CD1c-positive myeloid dendritic cell (primary cell): ENCODE results near the gene TCAIM.
"Not testable (repeated sequence)": the region's sequence is repeated elsewhere in the genome, so short reads cannot be mapped to it uniquely, and the experiment has no call there.

Experiments
- DNase-seq: peaks from one replicate; pipeline ENCODE4 v3.0.0-alpha.2; 2016; ENCODE audit errors: extremely low spot score

Gene TCAIM

GRCh38 chr3:44343421-44343820 lies 4.9 kb downstream of the TCAIM start:
- no peak for DNase-seq

DNA sequence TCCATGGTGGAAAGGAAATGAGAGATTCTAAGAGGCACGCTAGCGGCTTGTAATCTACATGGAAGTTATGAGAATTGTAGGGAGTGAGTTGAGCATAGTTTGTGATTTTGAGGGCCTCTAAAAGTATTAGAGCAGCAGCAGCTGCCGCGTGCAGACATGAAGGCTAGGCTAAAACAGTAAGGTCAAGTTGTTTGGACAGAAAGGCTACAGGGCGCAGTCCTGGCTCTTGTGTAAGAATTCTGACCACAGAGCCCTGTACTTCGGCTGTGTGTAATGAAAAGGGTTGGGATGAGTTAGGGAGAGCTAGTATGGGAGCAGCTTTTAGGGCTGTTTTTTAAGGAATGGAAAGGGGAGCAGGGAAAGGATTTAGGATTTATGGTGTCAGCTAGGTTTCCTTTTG lies 8.0 kb downstream of the TCAIM start:
- DNase-seq = not testable (repeated sequence)

GRCh38 chr3:44348993-44349392 lies 10.4 kb downstream of the TCAIM start:
- DNase-seq = no peak

DNA sequence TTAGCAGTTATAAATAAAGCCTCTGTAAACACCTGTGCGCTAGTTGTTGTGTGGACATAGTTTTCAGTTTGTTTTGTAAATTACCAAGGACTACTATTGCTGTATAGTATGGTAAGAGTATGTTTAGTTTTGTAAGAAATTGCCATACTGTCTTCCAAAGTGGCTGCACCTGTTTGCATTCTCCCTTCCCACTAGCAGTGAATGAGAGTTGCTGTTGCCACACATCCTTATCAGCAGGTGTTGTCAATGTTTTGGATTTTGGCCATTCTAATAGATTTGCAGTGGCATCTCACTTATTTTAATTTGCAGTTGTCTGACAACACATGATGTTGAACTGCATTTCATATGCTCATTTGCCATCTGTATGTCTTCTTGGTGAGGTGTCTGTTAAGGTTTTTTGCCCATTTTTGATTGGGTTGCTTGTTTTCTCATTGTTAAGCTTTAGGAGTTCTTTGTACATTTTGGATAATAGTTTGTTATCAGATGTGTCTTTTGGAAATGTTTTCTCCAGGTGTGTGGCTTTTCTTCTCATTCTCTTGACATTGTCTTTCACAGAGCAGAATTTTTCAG lies 14.9 kb downstream of the TCAIM start:
- no peak for DNase-seq

- DNase-seq = peak; percentile 29
Measured at GRCh38 chr3:44355362-44356033, 16.9 kb downstream of the TCAIM start.

DNA sequence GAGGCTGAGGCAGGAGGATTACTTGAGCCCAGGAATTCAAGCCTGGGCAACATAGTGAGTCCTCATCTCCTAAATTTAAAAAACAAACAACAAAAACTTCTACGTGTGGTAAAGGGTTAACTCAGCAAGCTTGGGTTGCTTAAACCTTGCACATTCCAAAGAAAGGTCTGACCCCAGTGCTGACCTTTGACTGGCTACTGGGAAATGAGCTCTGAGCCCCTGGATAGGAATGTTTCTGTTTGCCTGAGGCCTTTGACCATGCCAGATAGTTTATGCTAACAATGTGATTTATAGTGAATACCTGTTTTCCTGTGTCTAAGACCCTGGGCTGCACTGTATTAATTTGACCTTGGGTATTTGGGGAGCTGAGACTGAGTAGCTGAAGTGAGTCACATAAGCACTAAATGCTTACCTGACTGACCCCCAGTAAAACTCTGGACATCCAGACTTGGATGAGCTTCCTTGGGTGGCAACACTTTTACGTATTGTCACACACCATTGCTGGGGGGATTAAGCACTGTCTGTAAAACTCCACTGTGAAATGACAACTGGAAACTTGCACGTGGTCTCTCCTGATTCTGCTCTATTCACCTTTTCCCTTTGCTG lies 20.7 kb downstream of the TCAIM start:
- DNase-seq = no peak

DNA sequence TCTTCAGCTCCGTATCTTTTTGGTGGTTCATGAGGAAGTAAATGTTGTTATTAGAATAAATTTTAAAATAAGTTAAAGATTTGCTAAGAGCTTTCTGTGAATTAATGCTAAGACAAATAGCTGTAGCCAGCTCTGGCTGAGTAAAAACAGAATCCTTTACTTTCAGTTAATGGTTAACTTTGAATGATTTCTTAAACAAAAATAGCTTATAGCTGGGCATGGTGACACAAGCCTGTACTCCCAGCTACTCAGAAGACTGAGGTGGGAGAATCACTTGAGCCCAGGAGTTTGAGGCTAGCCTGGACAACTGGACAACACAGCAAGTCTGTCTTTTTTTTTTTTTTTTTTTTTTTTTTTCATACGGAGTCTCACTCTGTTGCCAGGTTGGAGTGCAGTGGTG lies 25.0 kb downstream of the TCAIM start:
- no peak for DNase-seq

DNA sequence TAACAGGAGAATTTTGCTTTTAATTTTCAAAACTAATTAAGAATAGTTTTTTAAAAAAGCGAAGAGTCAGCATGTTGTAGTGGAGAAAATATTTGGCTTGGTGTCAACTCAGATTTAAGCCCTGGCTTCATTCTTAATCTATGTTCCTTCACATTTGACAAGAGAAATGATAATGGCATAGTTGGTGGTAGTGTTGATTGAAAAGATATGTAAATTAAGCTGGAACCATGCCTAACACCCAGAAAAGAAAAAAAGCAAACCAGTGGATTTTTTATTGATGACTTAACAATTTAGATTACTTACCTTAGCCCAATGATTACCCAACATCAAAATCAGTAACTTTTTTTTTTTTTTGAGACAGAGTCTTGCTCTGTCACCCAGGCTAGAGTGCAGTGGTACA lies 27.4 kb downstream of the TCAIM start:
- no peak for DNase-seq

DNA sequence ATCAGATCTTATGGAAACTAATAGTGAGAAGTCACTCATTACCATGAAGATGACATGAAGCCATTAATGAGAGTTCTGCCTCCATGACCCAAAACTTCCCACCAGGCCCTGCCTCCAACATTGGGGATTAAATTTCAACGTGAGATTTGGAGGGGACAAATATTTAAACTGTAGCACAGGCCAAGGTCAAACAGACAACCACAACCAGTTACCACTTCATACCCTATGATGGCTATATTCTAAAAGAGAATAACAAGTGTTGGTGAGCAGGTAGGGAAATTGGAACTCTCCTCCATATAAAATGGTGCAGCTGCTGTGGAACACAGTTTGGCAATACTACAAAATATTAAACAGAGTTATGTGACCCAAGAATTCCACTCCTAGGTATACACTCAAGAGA lies 36.9 kb downstream of the TCAIM start:
- DNase-seq = no peak

DNA sequence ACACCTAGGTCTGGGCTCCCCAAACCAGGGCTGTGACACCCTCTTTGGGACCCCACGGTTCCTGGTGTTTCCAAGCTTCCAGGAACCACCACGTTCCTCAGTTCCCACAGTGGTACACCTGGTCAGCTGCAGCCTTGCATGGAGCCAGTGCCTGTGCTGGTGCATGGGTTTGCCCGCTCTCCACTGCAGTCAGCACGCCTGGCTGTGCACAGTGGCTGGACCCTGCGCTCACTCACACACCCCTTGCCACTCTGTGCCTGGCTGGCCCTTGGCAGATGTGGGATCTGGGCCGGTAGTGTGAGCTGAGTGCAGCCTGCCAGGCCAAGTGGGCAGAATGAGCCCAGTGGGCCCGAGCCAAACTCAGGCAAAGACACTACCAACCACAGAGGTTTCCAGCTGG lies 48.8 kb downstream of the TCAIM start:
- no peak for DNase-seq

DNA sequence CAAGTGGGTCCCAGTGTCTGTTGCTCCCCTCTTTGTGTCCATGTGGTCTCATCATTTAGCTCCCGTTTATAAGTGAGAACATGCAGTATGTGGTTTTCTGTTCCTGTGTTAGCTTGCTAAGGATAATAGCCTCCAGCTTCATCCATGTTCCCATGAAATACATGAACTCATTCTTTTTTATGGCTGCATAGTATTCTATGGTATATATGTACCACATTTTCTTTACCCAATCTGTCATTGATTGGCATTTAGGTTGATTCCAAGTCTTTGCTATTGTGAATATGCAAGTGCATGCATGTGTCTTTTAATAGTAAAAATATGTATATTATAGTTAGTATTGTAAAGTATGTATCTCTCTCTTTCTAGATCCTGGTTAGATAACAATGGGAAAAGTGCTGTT lies 53.9 kb downstream of the TCAIM start:
- DNase-seq = no peak

DNA sequence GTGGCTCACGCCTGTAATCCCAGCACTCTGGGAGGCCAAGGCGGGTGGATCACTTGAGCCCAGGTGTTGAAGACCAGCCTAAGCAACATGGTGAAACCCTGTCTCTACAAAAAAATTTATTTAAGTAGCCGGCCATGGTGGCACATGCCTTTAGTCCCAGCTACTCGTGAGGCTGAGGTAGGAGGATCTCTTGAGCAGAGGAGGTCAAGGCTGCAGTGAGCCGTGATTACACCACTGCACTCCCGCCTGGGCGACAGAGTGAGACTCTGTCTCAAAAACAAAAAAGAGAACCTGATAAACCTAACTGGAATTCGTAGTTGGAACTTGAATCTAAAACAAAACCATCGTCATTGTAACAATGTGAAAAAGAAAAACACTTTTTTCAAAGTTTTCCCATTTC lies 57.1 kb downstream of the TCAIM start:
- no peak for DNase-seq

- no peak for DNase-seq
Measured at GRCh38 chr3:44396200-44397171, 57.9 kb downstream of the TCAIM start.

DNA sequence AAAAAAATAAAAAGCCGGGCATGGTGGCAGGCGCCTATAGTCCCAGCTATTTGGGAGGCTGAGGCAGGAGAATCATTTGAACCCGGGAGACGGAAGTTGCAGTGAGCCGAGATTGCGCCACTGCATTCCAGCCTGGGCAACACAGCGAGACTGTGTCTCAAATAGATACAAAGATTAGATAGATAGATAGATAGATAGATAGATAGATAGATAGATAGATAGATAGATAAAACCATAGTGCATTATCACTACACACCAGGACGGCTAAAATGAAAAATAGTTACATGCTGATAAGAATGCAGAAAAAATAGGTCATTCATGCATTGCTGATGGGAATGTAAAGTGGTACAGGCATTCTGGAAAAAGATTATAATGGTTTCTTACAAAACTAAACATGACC lies 59.7 kb downstream of the TCAIM start:
- not testable (repeated sequence) for DNase-seq

GRCh38 chr3:44398853-44399252 lies 60.3 kb downstream of the TCAIM start:
- DNase-seq = no peak

DNA sequence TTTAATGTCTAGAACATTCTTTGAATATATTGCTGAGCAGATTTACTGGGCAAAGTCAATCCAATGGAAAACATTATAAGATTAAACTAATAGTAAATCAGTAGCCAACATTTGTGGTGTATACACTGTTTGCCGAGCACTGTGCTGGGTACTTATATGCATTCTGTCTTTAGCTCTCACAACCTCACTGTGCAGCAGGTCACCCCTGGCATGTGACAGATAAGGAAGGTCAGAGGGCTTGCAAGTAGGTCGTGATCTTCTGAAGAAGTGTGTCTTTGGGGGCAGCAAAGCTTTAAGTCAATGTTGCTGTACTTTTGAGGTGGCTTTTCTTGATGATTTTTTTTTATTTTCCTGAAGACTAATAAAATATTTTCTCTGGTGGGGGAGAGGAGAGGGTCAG lies 62.2 kb downstream of the TCAIM start:
- DNase-seq = no peak

DNA sequence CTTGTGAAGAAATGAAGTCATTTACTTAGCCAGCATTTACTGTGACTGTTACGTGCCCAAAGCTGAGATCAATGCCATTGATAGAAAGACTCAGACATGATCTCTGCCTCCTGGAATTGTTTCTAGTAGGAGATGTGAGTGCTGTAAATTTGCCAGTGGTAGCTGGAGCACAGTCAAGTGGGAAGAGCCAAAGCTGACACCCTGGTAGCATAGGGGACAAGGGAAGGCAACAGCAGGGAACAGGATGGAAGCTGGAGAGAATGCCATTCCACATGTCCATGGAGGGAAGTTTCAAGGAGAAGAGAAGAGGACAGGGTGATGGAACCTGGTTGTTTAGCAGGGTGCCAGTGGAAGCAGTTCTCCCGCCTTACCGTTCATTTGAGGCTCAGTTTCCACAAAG lies 64.0 kb downstream of the TCAIM start:
- DNase-seq = no peak

DNA sequence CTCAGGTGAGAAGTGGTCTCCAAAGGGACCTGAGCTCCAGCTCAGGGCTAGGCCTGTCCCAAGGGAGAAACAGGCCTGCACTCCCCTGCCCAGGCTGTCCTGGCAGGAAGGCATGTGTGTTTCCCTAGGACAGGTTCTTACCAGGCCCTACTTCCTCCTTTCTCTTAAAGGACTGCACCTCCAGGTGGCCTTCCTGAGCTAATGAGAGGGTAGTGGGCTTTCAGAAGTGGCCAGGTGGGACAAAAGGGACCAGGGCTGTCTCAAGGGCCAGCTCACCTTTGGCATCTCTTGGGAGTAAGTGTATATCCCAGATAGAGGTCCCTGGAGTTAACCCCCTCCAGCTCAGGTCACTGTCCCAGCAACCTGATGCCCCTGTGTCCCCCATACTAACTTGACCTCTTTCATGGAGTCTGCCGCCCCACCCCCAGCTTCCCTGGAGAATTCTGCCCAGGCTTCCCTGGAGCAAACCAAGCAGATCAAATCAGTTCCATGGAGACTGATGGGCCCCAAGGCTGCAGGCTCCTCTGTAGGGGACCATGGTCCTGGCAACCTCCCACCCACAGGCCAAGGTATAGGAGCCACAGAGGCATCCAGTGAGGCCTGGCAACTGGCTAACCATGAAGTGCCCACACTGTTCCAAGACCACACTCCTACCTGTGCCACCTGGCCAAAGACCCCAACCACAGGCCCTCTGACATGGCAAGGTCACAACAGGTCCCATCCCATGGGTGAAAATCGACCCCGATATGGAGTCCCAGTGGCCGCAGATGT lies 71.3 kb downstream of the TCAIM start:
- no peak for DNase-seq

GRCh38 chr3:44411031-44411645 lies 72.6 kb downstream of the TCAIM start:
- no peak for DNase-seq

- no peak for DNase-seq
Measured at GRCh38 chr3:44412365-44412764, 73.8 kb downstream of the TCAIM start.

DNA sequence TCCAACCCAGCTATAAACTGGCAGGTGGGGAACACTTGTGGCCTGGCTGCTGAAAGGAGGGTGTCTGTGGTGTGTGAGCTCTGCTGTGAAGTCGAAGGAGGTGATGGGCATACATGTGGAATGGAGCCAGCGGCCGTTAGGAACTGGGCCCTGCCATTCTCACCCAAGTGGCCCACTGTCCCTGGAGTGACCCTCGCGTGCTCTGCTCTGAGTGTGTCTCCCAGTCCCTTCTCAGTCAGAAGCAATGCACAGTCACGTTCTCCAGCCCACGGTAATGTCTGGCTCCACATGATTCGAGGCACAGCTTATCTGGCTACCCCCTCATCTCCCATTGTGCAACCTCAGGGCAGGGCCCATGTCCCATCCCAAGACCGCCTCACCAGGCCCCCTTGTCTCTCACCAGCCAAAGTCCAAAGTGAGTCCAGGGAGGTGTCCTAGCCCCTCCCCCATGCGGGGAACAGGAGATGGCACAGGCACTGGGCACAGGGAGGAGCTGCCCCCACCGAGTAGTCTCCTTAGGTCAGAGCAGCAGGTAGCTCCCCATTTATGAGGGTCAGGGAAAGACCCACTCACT lies 76.0 kb downstream of the TCAIM start:
- DNase-seq = no peak
